Airway epithelial cell (primary cell): ENCODE measurements around the gene RNU6-7. TPM values are rescaled to one million over a fixed set of nuclear protein-coding genes. Genes with fewer than 3 reads are reported as not detected.

Experiments used
- total RNA-seq: library from RNA; depleted of rRNA; stranded (reverse); fragments of >200 nt; gene quantifications from 2 replicates; pipeline ENCODE4 v1.2.3, GENCODE V29; 2015

The RNU6-7 gene
- not detected in 2 replicates for total RNA-seq

DNA sequence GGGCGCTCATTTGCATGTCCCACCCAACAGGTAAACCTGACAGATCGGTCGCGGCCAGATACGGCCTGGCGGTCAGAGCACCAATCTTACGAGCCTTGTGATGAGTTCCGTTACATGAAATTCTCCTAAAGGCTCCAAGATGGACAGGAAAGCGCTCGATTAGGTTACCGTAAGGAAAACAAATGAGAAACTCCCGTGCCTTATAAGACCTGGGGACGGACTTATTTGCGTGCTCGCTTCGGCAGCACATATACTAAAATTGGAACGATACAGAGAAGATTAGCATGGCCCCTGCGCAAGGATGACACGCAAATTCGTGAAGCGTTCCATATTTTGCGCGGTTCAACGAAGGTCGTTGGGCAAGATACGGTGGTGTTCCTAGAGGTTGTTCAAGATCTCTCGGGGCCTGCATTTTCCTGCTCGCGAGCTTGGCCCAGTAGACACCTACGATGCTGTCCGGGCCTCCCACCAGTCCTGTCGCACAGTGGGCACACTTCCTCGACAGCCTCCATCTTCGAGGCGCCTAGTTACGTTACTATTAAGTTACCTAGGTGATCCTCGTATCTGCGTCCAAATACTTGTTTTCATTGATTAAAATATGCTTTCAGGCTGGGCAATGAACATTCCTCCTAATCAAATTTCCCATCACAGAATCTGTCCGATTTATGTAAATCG lies at the start of gene RNU6-7:
Gene RNU6-7 (plus strand): TSS at position 230 of the 675 bp plus-strand sequence.

DNA sequence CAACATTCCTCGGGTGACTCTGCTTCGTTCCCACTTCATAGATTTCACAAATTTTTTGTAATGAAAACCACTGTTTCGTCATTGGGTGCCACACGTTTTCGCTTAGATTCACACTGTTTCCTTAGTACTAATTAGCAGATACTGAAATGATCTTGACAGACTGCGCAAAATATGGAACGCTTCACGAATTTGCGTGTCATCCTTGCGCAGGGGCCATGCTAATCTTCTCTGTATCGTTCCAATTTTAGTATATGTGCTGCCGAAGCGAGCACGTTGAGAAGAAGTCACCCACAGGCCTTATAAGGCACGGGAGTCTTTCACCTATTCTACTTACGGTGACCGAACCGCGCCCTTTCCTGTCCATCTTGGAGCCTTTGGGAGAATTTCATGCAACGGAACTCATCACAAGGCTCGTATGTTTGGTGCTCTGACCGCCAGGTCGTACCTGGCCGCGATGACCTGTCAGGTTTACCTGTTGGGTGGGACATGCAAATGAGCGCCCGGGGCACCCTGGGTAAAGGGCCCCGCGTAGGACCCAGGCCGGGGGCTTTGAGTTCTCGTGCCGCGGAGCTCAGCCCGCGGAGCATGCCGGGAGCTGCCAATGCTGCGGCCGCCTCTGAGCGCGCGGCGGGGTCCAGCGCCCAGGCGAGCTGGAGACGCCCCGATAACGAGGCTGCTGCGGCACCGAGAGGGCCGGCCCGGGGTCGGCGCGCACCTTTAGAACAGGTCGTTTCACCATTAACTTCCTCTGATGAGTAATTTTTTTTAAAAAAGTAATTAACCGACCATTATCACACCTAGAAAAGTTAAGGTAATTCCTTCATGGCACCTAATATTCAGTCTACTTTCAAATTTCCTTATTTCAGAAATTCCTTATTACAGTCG lies 1.4 kb downstream of the RNU6-7 start, which contains the start of gene RNU6-8:
Gene RNU6-8 (minus strand): TSS at position 272 of the 885 bp plus-strand sequence.

Other genes with a start within 250 kb of the RNU6-7 start
- gene ARHGAP5, start 124.7 kb upstream of the RNU6-7 start, total RNA-seq, result 33.4 and 37.9 TPM in 2 replicates
- gene RNU6-8, start 1.2 kb downstream of the RNU6-7 start, total RNA-seq, result not detected in 2 replicates
- gene AKAP6, start 127.3 kb downstream of the RNU6-7 start, total RNA-seq, result 0.92 and 1.7 TPM in 2 replicates